K562 treated with DMSO at 1 percent for 4 hours (cell line): ENCODE data around the gene STK36. TPM values are rescaled to one million over a fixed set of nuclear protein-coding genes. Genes with fewer than 3 reads are reported as not detected.

Experiments used
- total RNA-seq: library from RNA; unstranded; fragments of 300-600 nt; gene quantifications from 2 replicates; pipeline ENCODE4 v1.2.3, GENCODE V29; 2022; ENCODE audit not compliant: insufficient read depth

The STK36 gene
- total RNA-seq = 2.8 and 3.4 TPM in 2 replicates

GRCh38 chr2:218671654-218672566 is at the start of gene STK36, which contains the start of gene RNF25:
Gene STK36, plus strand, starts transcription at chr2:218672086. Its CDS starts 744 bp downstream, at chr2:218672830.
Gene RNF25, minus strand, starts transcription at chr2:218672002. Its CDS starts 32 bp downstream, at chr2:218671970.

GRCh38 chr2:218659258-218659987 is 12.5 kb upstream of the STK36 start, which contains the start of the genes BCS1L and ZNF142:
Gene BCS1L, plus strand, starts transcription at chr2:218659683. Its CDS starts 1,305 bp downstream, at chr2:218660988.
Gene ZNF142, minus strand, starts transcription at chr2:218659623. Its CDS starts 3,194 bp downstream, at chr2:218656429.

GRCh38 chr2:218710687-218711549 is 39.0 kb downstream of the STK36 start, which contains the start of gene TTLL4:
Gene TTLL4, plus strand, starts transcription at chr2:218710835. Its CDS starts 26,842 bp downstream, at chr2:218737677.

Other genes starting within 250 kb of the STK36 start
- gene USP37, start 103.7 kb upstream of the STK36 start, total RNA-seq = 4.2 and 4.5 TPM in 2 replicates
- 14.4 and 20.2 TPM in 2 replicates for gene CNOT9, start 103.2 kb upstream of the STK36 start, total RNA-seq
- gene PLCD4, start 64.2 kb upstream of the STK36 start, total RNA-seq = 0.29 TPM in 1 of 2 replicates, not detected in the other
- 6.6 and 9.1 TPM in 2 replicates for gene ZNF142, start 12.5 kb upstream of the STK36 start, total RNA-seq
- 20.8 and 21.4 TPM in 2 replicates for gene BCS1L, start 12.4 kb upstream of the STK36 start, total RNA-seq
- gene RNF25, start 84 bp upstream of the STK36 start, total RNA-seq = 25.3 and 31.0 TPM in 2 replicates
- 19.4 and 44.1 TPM in 2 replicates for gene TTLL4, start 38.7 kb downstream of the STK36 start, total RNA-seq
- not detected in 2 replicates for gene CYP27A1, start 110.1 kb downstream of the STK36 start, total RNA-seq
- not detected in 2 replicates for gene PRKAG3, start 159.7 kb downstream of the STK36 start, total RNA-seq
- not detected in 2 replicates for gene WNT6, start 187.7 kb downstream of the STK36 start, total RNA-seq
- not detected in 2 replicates for gene WNT10A, start 208.8 kb downstream of the STK36 start, total RNA-seq